Lower leg skin (tissue), 4 donors: ENCODE results near the gene CDKN2C. TPM values are rescaled to one million over a fixed set of nuclear protein-coding genes. Genes with fewer than 3 reads are reported as not detected.

Experiments
- DNase-seq, 2 donors: peaks; one replicate each; pipeline ENCODE4 v3.0.0-alpha.2; 2019; ENCODE audit warnings: low spot score in 2 of 2
- H3K4me3 ChIP-seq: fragments of 200-600 bp; sonication (generic); 2 replicates; pipeline ENCODE4 v1.5.1; 2017; ENCODE audit warnings: mild to moderate bottlenecking, low read depth; ENCODE audit not compliant: poor library complexity, severe bottlenecking
- CTCF ChIP-seq, 3 donors: fragments of 450-650 bp; IDR thresholded peaks; one replicate each; pipeline ENCODE4 v1.5.1; 2016; ENCODE audit warnings: antibody characterized with exemption in 3 of 3, mild to moderate bottlenecking in 3 of 3, moderate library complexity in 2 of 3
- POLR2A ChIP-seq, 2 donors: fragments of 450-650 bp; IDR thresholded peaks; one replicate each; pipeline ENCODE4 v1.6.1; 2016 to 2017; ENCODE audit warnings: antibody characterized with exemption in 2 of 2, mild to moderate bottlenecking in 1 of 2, moderate library complexity in 1 of 2
- WGBS, 2 donors: methylation state at CpG; one replicate each; pipeline ENCODE4 v1.1.5; 2018; 5-methylcytosine and 5-hydroxymethylcytosine counted together
- intact Hi-C: fragments of 100-400 bp; cut with DNase I; formaldehyde crosslinking; loops from one replicate; pipeline ENCODE4 v1.15.0; 2023; ENCODE audit warnings: low total_unique reads
- total RNA-seq, 4 donors: library from RNA; depleted of rRNA; stranded (reverse); fragments of >200 nt; gene quantifications; one replicate each; pipeline ENCODE4 v1.1.0, GENCODE V29; 2016

CDKN2C gene
- total RNA-seq, result 10 to 100 TPM; 10.1 to 20.0 (median 16.2) TPM

GRCh38 chr1:50969611-50970508 lies at the start of gene CDKN2C:
TSS of gene CDKN2C (plus strand) at chr1:50970245. CDS start at chr1:50970369, 124 bp downstream.
- WGBS, 2 donors, result 0% methylated on average over 38 to 44 of the region's 44 CpGs
- no peak for TF ChIP-seq POLR2A (IDR thresholded peaks at IDR 0.05)
- no peak for TF ChIP-seq CTCF (IDR thresholded peaks at IDR 0.05)
- peak; percentile 92 to 96 for DNase-seq
- intact Hi-C loops, result no loop called here
- peak within 1 kb of the TSS; percentile 71 for H3K4me3 ChIP-seq

- H3K4me3 ChIP-seq, result no peak overlapping the region
- no peak for TF ChIP-seq CTCF (IDR thresholded peaks at IDR 0.05)
- TF ChIP-seq POLR2A (IDR thresholded peaks at IDR 0.05), result no peak
- intact Hi-C loops, result no loop called here
- 94 to 100% methylated on average over 1 of the region's 1 CpG for WGBS, 2 donors
- no peak for DNase-seq
Observed at GRCh38 chr1:50920409-50920808, 49.6 kb upstream of the CDKN2C start.

- intact Hi-C loops, result no loop called here
- no peak for DNase-seq
- 75 to 100% methylated on average over 4 of the region's 4 CpGs for WGBS, 2 donors
- TF ChIP-seq CTCF (IDR thresholded peaks at IDR 0.05), result no peak
- no peak for TF ChIP-seq POLR2A (IDR thresholded peaks at IDR 0.05)
- H3K4me3 ChIP-seq, result no peak overlapping the region
Observed at GRCh38 chr1:50921029-50921428, 49.0 kb upstream of the CDKN2C start.

GRCh38 chr1:50923564-50923963 lies 46.5 kb upstream of the CDKN2C start:
- WGBS, 2 donors, result 100% methylated on average over 1 of the region's 1 CpG
- intact Hi-C loops, result no loop called here
- no peak for DNase-seq
- no peak overlapping the region for H3K4me3 ChIP-seq
- TF ChIP-seq CTCF (IDR thresholded peaks at IDR 0.05), result no peak
- no peak for TF ChIP-seq POLR2A (IDR thresholded peaks at IDR 0.05)

GRCh38 chr1:50929376-50929958 lies 40.6 kb upstream of the CDKN2C start:
- 39 to 41% methylated on average over 2 of the region's 2 CpGs for WGBS, 2 donors
- DNase-seq, result no peak
- H3K4me3 ChIP-seq, result no peak overlapping the region
- no peak for TF ChIP-seq POLR2A (IDR thresholded peaks at IDR 0.05)
- TF ChIP-seq CTCF (IDR thresholded peaks at IDR 0.05), result no peak
- intact Hi-C loops, result no loop called here
